Endothelial cell (in vitro differentiated cells): Measurements from ENCODE around the gene ZNF746. TPM values are rescaled to one million over a fixed set of nuclear protein-coding genes. Genes with fewer than 3 reads are reported as not detected.

Source experiments
- DNase-seq: peaks from one replicate; pipeline ENCODE4 v3.0.0; 2021; ENCODE audit warnings: low spot score
- H3K27ac Mint-ChIP-seq: one replicate; pipeline ENCODE4 v1.8.0; 2021; ENCODE audit warnings: mixed read lengths, inconsistent platforms; ENCODE audit not compliant: unreplicated experiment
- H3K27me3 Mint-ChIP-seq: one replicate; pipeline ENCODE4 v1.8.0; 2021; ENCODE audit warnings: mild to moderate bottlenecking, moderate library complexity, mixed read lengths, inconsistent platforms; ENCODE audit not compliant: unreplicated experiment
- H3K36me3 Mint-ChIP-seq: one replicate; pipeline ENCODE4 v1.8.0; 2021; ENCODE audit warnings: mild to moderate bottlenecking, low read depth, mixed read lengths, inconsistent platforms; ENCODE audit not compliant: unreplicated experiment
- H3K4me1 Mint-ChIP-seq: one replicate; pipeline ENCODE4 v1.8.0; 2021; ENCODE audit warnings: mild to moderate bottlenecking, mixed read lengths, inconsistent platforms; ENCODE audit not compliant: unreplicated experiment
- H3K4me3 Mint-ChIP-seq: one replicate; pipeline ENCODE4 v1.8.0; 2021; ENCODE audit warnings: mild to moderate bottlenecking, mixed read lengths, inconsistent platforms; ENCODE audit not compliant: unreplicated experiment
- H3K9me3 Mint-ChIP-seq: one replicate; pipeline ENCODE4 v1.8.0; 2021; ENCODE audit warnings: mixed read lengths, inconsistent platforms; ENCODE audit not compliant: unreplicated experiment
- total RNA-seq: library from RNA; stranded (reverse); fragmentation: NEBNext Ultra II Directional; extraction: Animal tissue kit (Norgen Biotek cat#: 25700); gene quantifications from one replicate; pipeline ENCODE4 v1.2.1, GENCODE V29; 2021; ENCODE audit not compliant: unreplicated experiment
- TF ChIP-seq, protein P1 (sequence below): fragments of 200-600 bp; sonication (generic); IDR thresholded peaks from one replicate; pipeline ENCODE4 v1.5.0; 2021; ENCODE audit warnings: antibody characterized with exemption; ENCODE audit not compliant: unreplicated experiment

The ZNF746 gene
- total RNA-seq, 1 donor from 2014 or later = 23.8 TPM

- DNase-seq = no peak
- no peak overlapping the region for H3K4me3 Mint-ChIP-seq
Observed at GRCh38 chr7:149456506-149457421, 40.8 kb downstream of the ZNF746 start.

GRCh38 chr7:149455175-149455950 is 42.2 kb downstream of the ZNF746 start:
- H3K4me3 Mint-ChIP-seq = no peak overlapping the region
- DNase-seq = no peak
- H3K27me3 Mint-ChIP-seq = no peaks in the 10 kb centered on the region
- no peaks in the 10 kb centered on the region for H3K9me3 Mint-ChIP-seq
- no peak overlapping the region for H3K27ac Mint-ChIP-seq
- TF ChIP-seq, protein P1, sequence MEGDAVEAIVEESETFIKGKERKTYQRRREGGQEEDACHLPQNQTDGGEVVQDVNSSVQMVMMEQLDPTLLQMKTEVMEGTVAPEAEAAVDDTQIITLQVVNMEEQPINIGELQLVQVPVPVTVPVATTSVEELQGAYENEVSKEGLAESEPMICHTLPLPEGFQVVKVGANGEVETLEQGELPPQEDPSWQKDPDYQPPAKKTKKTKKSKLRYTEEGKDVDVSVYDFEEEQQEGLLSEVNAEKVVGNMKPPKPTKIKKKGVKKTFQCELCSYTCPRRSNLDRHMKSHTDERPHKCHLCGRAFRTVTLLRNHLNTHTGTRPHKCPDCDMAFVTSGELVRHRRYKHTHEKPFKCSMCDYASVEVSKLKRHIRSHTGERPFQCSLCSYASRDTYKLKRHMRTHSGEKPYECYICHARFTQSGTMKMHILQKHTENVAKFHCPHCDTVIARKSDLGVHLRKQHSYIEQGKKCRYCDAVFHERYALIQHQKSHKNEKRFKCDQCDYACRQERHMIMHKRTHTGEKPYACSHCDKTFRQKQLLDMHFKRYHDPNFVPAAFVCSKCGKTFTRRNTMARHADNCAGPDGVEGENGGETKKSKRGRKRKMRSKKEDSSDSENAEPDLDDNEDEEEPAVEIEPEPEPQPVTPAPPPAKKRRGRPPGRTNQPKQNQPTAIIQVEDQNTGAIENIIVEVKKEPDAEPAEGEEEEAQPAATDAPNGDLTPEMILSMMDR = no peak
- peaks cover 30% of the 10 kb centered on the region for H3K36me3 Mint-ChIP-seq
- H3K4me1 Mint-ChIP-seq = peaks cover 11% of the 10 kb centered on the region

More at GRCh38 chr7:149456506-149457421, 40.8 kb downstream of the ZNF746 start:
- TF ChIP-seq, protein P1 = no peak
- peaks cover 16% of the 10 kb centered on the region for H3K4me1 Mint-ChIP-seq
- no peaks in the 10 kb centered on the region for H3K9me3 Mint-ChIP-seq
- peaks cover 21% of the 10 kb centered on the region for H3K36me3 Mint-ChIP-seq
- no peak overlapping the region for H3K27ac Mint-ChIP-seq
- peaks cover 5% of the 10 kb centered on the region for H3K27me3 Mint-ChIP-seq

GRCh38 chr7:149454750-149455149 is 42.9 kb downstream of the ZNF746 start:
- TF ChIP-seq, protein P1 = no peak
- Mint-ChIP-seq H3K36me3 (peaks cover 36% of the 10 kb centered on the region), H3K27me3 (no peaks in the 10 kb centered on the region), H3K4me1 (peaks cover 11% of the 10 kb centered on the region), H3K4me3 (no peak overlapping the region), H3K27ac (no peak overlapping the region), H3K9me3 (no peaks in the 10 kb centered on the region)
- no peak for DNase-seq

DNA sequence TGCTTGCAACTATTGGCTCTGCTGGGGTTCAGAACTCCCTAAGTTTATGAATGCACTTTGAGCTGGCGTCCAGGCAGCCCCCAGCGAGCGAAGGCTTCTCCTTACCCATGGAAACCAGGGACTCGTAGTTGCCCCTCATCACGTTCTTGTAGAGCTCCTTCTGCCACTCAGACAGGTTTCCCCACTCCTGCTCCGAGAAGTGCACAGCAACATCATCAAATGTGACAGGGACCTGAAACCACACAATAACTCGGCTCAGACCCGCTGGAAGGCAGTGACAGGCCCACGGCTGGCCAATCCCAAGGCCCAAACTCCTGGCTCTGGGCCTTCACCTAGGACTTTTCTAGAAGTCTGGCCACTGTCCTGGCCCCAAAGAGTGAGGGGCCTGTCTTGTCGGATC is 43.6 kb downstream of the ZNF746 start:
- TF ChIP-seq, protein P1 = no peak
- no peak overlapping the region for H3K27ac Mint-ChIP-seq
- H3K27me3 Mint-ChIP-seq = no peaks in the 10 kb centered on the region
- peaks cover 10% of the 10 kb centered on the region for H3K4me1 Mint-ChIP-seq
- H3K4me3 Mint-ChIP-seq = no peak overlapping the region
- no peaks in the 10 kb centered on the region for H3K9me3 Mint-ChIP-seq
- H3K36me3 Mint-ChIP-seq = peaks cover 41% of the 10 kb centered on the region
- DNase-seq = no peak
